ENCODE data around the gene IMPG2. TPM values are rescaled to one million over a fixed set of nuclear protein-coding genes. Genes with fewer than 3 reads are reported as not detected.

IMPG2 gene
- total and polyA plus RNA-seq, 4 donors: 0.39 to 0.63 TPM; not detected in 2

DNA sequence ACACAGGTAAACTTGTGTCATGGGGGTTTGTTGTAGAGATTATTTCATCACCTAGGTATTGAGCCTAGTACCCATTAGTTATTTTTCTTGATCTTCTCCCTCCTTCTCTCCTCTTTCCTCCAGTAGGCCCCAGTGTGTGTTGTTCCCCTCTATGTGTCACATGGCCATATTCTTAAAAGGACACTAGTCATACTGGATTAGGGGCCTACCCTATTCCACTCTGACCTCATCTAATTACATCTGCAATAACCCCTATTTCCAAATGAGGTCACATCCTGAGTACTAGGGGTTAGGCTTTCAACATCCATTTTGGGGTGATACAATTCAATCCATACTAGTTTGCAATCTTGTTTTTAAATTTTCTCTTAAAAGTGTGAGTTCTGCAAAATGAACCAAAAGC is 142.8 kb downstream of the IMPG2 start:
- H3K36me3 ChIP-seq (ENCODE audit: control insufficient read depth in 1 of 2, insufficient read depth in 2 of 2, low read length in 1 of 2): no peaks in the 10 kb centered on the region
- no peak overlapping the region for H3K4me3 ChIP-seq (ENCODE audit: low read length in 2 of 2)
- DNase-seq: no peak
- H3K4me1 ChIP-seq (ENCODE audit: control insufficient read depth in 1 of 2, insufficient read depth in 2 of 2, low read length in 2 of 2): no peaks in the 10 kb centered on the region
- no peaks in the 10 kb centered on the region for H3K9me3 ChIP-seq (ENCODE audit: control insufficient read depth, low read length)
- no peak overlapping the region for H3K27ac ChIP-seq (ENCODE audit: low read depth in 1 of 2, low read length in 2 of 2)
- ATAC-seq (ENCODE audit: low FRiP score): no peak
- intact Hi-C loops (cut with DNase I): no loop called here
- no peaks in the 10 kb centered on the region for H3K27me3 ChIP-seq (ENCODE audit: control insufficient read depth in 1 of 2, insufficient read depth in 2 of 2, low read length in 1 of 2)

Other genes starting within 250 kb of the IMPG2 start
- 10 to 100 TPM; 25.6 to 32.4 TPM for gene SENP7, start 192.6 kb upstream of the IMPG2 start, total RNA-seq
- 10 to 100 TPM in 1 of 2 donors, 1 to 10 TPM in 1; 6.9 to 14.5 TPM for gene SENP7, start 192.6 kb upstream of the IMPG2 start, polyA plus RNA-seq
- gene TRMT10C, start 241.3 kb upstream of the IMPG2 start, total RNA-seq: 10 to 100 TPM; 14.8 to 15.0 TPM
- gene TRMT10C, start 241.3 kb upstream of the IMPG2 start, polyA plus RNA-seq: 10 to 100 TPM in 1 of 2 donors, 1 to 10 TPM in 1; 9.1 to 11.5 TPM

All from aorta (tissue), 5 donors.